ENCODE results near the gene IQSEC3.

DNA sequence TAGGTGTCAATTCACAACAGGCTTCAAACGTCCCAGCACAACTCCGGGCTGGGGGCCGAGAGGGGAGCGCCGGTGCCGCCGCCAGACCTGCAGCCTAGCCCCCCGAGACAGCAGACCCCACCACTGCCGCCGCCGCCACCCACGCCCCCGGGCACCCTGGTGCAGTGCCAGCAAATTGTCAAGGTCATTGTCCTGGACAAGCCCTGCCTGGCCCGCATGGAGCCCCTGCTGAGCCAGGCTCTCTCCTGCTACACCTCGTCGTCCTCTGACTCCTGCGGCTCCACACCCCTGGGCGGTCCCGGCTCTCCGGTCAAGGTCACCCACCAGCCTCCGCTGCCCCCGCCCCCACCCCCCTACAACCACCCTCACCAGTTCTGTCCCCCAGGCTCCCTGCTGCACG, 108.0 kb downstream of the IQSEC3 start:
- TF ChIP-seq ZSCAN29 (IDR thresholded peaks at IDR 0.05): no peak
- TF ChIP-seq, protein P1, sequence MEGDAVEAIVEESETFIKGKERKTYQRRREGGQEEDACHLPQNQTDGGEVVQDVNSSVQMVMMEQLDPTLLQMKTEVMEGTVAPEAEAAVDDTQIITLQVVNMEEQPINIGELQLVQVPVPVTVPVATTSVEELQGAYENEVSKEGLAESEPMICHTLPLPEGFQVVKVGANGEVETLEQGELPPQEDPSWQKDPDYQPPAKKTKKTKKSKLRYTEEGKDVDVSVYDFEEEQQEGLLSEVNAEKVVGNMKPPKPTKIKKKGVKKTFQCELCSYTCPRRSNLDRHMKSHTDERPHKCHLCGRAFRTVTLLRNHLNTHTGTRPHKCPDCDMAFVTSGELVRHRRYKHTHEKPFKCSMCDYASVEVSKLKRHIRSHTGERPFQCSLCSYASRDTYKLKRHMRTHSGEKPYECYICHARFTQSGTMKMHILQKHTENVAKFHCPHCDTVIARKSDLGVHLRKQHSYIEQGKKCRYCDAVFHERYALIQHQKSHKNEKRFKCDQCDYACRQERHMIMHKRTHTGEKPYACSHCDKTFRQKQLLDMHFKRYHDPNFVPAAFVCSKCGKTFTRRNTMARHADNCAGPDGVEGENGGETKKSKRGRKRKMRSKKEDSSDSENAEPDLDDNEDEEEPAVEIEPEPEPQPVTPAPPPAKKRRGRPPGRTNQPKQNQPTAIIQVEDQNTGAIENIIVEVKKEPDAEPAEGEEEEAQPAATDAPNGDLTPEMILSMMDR (IDR thresholded peaks at IDR 0.05 in 2 of 3, conservative IDR thresholded peaks at IDR 0.05 in 1 of 3; ENCODE audit: control insufficient read depth in 2 of 3, extremely low read depth in 1 of 3, insufficient read depth in 1 of 3, low read depth in 3 of 3, low read length in 3 of 3): no peak
- TF ChIP-seq SIX5 (IDR thresholded peaks at IDR 0.05; ENCODE audit: low read depth, low read length, severe bottlenecking): no peak
- no peak for TF ChIP-seq SIN3A (IDR thresholded peaks at IDR 0.05; ENCODE audit: low read depth, low read length)
